AG09319 (cell line): ENCODE results near the gene SAG.

ENCODE experiments used
- DNase-seq: peaks from one replicate; pipeline ENCODE4 v3.0.0-alpha.2; 2010; ENCODE audit warnings: low read depth; ENCODE audit errors: extremely low read depth
- TF ChIP-seq, protein P1 (sequence below): IDR thresholded peaks from 2 replicates; pipeline ENCODE4 v1.5.1; 2011; ENCODE audit warnings: low read depth, mild to moderate bottlenecking, inconsistent platforms, low read length, moderate library complexity

Gene SAG

DNA sequence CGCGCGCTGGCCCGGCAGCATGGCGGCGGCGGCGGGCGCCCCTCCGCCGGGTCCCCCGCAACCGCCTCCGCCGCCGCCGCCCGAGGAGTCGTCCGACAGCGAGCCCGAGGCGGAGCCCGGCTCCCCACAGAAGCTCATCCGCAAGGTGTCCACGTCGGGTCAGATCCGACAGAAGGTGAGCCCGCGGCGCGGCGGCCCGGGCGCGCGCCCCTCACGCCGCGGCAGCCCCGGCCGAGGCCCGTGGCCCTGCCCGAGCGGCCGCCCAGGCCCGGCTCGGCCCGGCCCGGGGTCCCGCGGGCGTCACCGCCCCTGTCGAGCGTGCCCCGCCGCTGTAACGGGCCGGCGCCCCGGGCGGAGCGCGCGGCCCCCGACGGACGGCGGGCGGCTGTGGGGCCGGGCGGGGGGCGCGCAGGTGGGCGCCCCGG lies 46.9 kb downstream of the SAG start:
- DNase-seq, result no peak
- TF ChIP-seq, protein P1, sequence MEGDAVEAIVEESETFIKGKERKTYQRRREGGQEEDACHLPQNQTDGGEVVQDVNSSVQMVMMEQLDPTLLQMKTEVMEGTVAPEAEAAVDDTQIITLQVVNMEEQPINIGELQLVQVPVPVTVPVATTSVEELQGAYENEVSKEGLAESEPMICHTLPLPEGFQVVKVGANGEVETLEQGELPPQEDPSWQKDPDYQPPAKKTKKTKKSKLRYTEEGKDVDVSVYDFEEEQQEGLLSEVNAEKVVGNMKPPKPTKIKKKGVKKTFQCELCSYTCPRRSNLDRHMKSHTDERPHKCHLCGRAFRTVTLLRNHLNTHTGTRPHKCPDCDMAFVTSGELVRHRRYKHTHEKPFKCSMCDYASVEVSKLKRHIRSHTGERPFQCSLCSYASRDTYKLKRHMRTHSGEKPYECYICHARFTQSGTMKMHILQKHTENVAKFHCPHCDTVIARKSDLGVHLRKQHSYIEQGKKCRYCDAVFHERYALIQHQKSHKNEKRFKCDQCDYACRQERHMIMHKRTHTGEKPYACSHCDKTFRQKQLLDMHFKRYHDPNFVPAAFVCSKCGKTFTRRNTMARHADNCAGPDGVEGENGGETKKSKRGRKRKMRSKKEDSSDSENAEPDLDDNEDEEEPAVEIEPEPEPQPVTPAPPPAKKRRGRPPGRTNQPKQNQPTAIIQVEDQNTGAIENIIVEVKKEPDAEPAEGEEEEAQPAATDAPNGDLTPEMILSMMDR, result no peak

DNA sequence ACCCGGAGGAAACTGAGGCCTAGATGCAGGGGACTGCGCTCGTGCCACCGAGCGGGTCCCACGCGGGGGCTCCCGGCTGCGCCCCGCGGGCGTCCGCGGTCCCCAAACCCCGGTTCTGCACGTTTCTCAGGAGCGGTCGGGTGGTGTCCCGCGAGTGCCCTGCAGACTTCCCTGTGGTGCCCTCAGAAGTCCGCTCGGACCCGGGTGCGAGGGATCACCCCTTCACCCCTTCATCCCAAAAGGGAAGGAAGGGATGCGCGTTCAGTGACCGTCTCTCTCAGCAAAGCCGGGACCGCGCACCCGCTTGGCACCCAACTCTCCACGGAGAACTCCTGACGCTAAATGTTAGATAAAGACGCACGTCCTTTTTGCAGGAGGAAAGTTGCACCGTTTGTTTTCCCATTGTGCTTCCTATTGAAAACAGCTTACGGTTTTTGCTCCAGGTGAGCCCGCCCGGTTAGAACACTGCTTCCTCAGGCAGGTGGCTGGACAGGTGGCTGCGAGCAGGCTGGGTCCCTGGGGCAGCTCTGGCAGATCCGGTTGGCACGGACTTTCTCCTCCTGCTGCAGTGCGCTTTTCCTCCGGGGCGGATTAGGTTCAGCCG lies 47.5 kb downstream of the SAG start:
- TF ChIP-seq, protein P1, result no peak
- DNase-seq, result no peak

- TF ChIP-seq, protein P1, result no peak
- DNase-seq, result no peak
These were observed 48.3 kb downstream of the SAG start for GRCh38 chr2:233355916-233356315.

DNA sequence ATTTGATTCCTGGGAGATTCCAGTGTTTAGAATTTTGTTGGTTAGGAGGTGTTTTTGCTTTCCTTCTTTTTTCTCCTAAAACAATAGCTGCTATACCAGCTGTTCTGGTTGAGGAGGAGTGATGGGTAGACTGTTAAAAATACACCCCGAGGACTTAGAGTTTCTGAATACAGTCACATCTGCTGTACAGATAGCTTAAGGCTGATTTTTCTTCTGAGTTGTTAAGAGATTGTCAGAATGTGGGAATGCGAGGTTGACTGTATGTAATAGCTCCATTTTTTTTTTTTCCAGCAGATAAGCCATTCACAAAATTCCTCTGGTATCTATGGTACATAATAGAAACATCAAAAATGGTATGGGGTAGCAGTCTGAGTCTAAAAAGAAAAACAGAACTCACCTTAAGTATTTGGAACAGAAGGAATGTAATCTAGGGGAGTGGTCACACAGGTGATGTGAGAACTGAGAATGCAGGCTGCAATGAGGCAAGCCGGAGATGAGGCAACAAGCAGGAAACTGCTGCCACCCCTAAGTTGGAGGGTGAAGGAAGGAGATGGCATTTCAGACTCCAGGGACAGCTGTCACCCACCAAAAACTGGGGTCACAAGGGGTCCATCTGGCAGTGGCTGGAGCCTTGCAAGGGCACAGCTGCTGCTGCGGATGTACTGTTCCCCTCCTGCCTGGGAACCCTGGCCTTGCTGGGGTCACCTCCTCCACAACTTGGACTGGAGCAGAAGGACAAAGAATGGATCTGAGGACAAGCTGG lies 49.1 kb downstream of the SAG start:
- TF ChIP-seq, protein P1, result no peak
- DNase-seq, result no peak

GRCh38 chr2:233358335-233358734 lies 50.7 kb downstream of the SAG start:
- DNase-seq, result no peak
- TF ChIP-seq, protein P1, result no peak

- DNase-seq, result no peak
These were observed 51.3 kb downstream of the SAG start for GRCh38 chr2:233358947-233359346.

GRCh38 chr2:233359823-233360222 lies 52.2 kb downstream of the SAG start:
- TF ChIP-seq, protein P1, result no peak
- DNase-seq, result no peak

More at GRCh38 chr2:233358947-233359346, 51.3 kb downstream of the SAG start:
- TF ChIP-seq, protein P1, result no peak
